Measurements from ENCODE around the gene DCC.

DNA sequence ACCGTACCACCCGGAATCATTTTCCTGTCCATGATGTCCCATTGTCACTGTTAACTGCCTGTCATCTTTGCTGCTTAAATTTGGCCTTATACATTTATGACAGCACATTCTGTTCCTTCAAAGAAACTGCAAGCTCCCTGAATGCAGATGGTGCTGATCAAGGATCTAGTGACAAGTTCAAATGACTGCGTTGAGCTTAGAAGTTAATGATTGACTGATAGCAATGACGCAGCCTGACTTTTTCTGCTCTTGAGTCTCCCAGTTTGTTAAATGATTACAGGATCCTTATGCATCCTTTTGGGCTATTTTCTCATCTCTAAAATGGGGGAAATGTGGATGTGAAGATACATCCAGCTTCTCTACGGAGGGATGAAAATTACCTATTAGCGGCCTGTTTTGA, 159.0 kb downstream of the DCC start:
- TF ChIP-seq POLR2A (IDR thresholded peaks at IDR 0.05) (no peak), POLR2AphosphoS5 (IDR thresholded peaks at IDR 0.05) (no peak), EP300 (IDR thresholded peaks at IDR 0.05) (no peak)
- TF ChIP-seq, protein P1, sequence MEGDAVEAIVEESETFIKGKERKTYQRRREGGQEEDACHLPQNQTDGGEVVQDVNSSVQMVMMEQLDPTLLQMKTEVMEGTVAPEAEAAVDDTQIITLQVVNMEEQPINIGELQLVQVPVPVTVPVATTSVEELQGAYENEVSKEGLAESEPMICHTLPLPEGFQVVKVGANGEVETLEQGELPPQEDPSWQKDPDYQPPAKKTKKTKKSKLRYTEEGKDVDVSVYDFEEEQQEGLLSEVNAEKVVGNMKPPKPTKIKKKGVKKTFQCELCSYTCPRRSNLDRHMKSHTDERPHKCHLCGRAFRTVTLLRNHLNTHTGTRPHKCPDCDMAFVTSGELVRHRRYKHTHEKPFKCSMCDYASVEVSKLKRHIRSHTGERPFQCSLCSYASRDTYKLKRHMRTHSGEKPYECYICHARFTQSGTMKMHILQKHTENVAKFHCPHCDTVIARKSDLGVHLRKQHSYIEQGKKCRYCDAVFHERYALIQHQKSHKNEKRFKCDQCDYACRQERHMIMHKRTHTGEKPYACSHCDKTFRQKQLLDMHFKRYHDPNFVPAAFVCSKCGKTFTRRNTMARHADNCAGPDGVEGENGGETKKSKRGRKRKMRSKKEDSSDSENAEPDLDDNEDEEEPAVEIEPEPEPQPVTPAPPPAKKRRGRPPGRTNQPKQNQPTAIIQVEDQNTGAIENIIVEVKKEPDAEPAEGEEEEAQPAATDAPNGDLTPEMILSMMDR (IDR thresholded peaks at IDR 0.05) = no peak
